GM08714 (cell line): ENCODE results near the gene IL20.

Experiments used
- H3K4me3 ChIP-seq: fragments of 200-500 bp; sonication (Bioruptor generic); 2 replicates; pipeline ENCODE4 v1.5.1; 2014; ENCODE audit warnings: mild to moderate bottlenecking, low read length, inconsistent platforms
- ZNF274 ChIP-seq: IDR thresholded peaks from 2 replicates; pipeline ENCODE4 v1.6.1; 2012; ENCODE audit warnings: mild to moderate bottlenecking, low read depth, low read length

The IL20 gene

GRCh38 chr1:206880314-206880713 lies 14.9 kb downstream of the IL20 start:
- TF ChIP-seq ZNF274 = no peak
- H3K4me3 ChIP-seq = no peak overlapping the region

- H3K4me3 ChIP-seq = no peak overlapping the region
- TF ChIP-seq ZNF274 = no peak
These were observed 17.1 kb downstream of the IL20 start for GRCh38 chr1:206882555-206882954.

DNA sequence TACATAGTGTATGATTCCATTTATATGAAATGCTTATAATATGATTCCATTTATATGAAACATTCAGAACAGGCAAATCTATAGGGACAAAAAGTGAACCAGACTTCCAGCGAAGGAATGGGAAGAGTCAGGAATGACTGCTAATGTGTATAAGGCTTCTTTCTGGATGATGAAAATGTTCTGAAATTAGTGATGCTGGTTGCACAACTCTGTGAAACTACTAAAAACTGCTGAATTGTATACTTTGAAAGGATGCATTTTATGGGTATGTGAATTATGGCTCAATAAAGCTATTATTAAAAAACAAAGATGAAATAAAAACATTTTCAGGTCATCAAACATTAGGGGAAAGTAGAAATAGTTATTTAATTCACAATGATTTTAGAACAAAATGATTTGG lies 17.7 kb downstream of the IL20 start:
- H3K4me3 ChIP-seq = no peak overlapping the region
- no peak for TF ChIP-seq ZNF274

DNA sequence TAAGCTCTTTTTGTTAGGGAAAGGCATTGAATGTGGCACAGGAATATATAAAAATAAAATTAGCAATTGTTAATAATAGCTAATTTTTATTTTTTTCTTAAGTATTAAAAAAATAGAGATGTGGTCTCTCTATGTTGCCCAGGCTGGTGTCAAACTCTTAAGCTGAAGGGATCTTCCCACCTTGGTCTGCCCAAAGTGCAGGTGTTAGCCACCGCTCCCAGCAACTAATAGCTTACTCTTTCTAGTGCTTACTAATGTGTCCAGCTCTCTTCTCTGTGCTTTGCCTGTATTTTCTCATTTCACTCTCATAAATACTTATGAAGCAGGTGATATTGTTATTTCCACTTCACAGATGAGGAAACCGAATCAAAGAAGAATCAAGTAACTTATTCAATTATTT lies 18.5 kb downstream of the IL20 start:
- no peak for TF ChIP-seq ZNF274
- H3K4me3 ChIP-seq = no peak overlapping the region

GRCh38 chr1:206885341-206886060 lies 20.1 kb downstream of the IL20 start:
- H3K4me3 ChIP-seq = no peak overlapping the region
- no peak for TF ChIP-seq ZNF274

DNA sequence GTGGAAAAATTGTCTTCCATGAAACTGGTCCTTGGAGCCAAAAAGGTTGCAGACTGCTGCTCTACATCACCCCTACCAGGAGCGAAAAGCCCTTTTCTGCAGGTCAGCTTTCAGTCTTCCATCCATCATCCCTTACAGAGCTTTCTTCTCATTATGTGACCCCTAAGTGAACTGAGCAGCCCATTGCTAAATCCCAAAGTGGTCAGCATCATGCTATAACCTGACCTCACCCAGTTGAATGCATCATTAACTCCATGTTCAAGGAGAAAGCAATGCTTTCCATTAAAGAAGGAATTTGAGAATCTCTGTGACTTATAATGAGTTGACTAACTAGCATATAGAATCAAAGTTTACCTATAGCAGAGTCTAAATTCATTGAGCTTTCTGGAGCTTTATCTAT lies 21.4 kb downstream of the IL20 start:
- no peak overlapping the region for H3K4me3 ChIP-seq
- no peak for TF ChIP-seq ZNF274

DNA sequence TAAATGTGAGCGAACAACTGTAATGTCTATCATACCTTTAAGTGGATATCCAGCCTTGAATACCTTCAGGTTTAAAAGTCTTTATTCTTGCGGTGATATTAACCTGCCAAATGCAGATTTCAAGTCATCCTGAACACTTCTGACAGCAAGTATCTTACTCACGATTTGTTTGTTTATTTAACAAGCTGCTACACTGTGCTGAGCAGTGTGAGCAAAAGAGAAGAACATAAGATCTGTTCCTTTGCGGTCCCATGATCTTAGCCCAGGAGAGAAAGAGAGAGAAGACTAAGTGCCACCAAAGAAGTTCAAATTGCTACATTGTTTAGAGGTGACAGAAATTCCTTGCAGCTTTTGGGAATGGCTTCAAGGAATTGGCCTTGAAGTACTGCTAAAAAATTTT lies 22.3 kb downstream of the IL20 start:
- no peak for TF ChIP-seq ZNF274
- H3K4me3 ChIP-seq = no peak overlapping the region

DNA sequence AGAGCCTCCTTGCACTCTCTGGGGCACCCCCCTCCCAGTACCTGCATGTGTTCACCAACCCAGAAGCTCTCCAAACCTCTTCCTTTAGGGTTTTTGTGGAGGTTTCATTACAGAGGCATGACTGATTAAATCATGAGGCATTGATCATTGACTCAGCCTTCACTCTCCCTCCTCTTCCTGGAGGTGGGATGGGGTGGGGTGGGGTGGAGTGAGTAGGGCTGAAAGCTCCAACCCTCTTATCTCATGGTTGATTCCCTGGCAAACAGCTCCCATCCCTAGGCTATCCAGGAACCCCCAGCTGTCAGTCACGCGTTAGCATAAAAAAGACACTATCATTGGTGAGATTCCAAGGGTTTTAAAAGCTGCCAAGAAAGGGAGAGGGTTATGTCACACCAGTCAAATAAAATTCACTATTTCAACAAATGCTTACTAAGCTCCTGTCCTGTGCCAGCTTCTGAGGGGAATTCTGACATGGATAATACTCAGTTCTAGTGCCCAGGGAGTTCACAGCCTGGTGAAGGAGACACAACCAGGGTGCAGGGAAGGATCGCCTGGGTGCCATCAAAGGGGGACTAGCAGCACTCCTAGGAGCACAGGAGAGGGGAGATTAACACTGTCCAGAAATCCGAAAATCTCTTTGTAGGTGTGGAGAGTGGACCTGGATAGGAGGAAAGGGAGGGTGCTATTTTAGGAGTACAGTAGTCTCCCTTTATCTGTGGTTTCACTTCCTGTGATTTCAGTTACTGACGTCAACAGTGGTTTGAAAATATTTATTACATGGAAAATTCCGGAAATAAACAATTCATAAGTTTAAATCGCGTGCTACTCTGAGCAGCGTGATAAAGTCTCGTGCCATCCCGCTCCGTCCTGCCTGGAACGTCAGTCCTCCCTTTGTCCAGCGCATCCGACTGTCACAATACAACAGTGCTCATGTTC lies 25.0 kb downstream of the IL20 start:
- TF ChIP-seq ZNF274 = no peak
- H3K4me3 ChIP-seq = no peak overlapping the region

DNA sequence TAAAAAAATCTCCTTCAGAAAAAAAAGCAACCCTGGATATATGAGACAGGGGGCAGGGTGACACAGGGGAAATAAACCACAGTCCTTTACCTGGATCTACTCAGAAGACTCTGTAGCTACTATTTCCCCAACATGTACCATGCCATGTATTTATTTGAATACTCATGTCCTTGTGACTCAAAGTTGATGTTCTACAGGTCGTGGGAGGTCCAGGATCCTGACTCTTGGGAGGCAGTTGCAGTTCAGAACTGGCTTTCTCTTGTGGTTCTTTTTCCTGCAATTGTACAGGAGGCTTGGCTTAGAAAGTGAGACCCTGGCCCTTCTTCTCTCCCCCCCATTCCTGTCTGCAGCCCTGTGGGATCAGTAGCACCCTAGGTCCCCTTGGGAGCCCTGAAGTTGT lies 26.0 kb downstream of the IL20 start:
- H3K4me3 ChIP-seq = no peak overlapping the region
- TF ChIP-seq ZNF274 = no peak

DNA sequence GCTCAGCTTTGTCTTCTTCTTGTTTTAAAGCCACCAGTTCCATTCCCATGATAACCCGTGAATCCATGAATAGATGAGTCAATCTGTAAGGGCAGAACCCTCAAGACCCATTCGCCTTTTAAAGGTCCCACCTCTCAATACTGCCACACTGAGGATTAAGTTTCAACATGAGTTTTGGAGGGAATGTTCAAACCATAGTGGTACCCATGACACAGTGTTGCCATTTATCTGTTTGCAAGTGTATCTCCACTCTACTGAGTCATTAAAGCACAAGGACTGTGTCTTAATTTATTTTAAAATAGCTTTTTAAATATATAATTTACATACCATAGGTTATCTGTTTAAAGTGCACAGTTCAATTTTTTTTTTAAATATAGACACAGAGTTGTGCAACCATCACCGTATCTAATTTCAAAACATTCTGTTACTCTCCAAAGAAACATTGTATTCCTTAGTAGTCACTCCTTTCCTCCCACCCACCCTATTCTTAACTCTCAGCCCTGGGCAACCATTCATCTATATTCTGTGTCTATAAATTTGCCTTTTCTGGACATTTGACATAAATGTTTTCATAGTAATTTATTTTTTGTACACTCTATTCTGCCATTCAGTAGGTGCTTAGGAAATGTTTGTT lies 27.0 kb downstream of the IL20 start:
- no peak overlapping the region for H3K4me3 ChIP-seq
- TF ChIP-seq ZNF274 = no peak

DNA sequence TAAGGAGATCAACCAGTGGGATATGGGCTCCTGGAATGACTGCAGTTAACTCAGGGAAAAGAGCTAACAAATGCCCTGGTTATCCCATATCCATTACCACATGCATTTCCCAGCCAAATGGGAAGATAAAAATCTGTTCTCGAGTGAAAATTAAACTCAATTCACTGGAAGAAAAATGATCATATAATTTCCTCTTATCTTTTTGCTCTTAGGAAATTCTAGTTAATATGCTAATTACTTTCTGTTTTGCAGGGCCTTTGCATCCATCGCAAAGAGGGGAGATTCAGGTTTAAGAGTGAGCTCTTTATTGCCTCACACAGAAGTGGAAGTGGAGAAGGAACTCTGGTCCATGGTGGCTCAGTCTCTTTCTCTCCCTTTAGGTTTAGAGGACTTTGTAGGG lies 28.0 kb downstream of the IL20 start:
- TF ChIP-seq ZNF274 = no peak
- no peak overlapping the region for H3K4me3 ChIP-seq

DNA sequence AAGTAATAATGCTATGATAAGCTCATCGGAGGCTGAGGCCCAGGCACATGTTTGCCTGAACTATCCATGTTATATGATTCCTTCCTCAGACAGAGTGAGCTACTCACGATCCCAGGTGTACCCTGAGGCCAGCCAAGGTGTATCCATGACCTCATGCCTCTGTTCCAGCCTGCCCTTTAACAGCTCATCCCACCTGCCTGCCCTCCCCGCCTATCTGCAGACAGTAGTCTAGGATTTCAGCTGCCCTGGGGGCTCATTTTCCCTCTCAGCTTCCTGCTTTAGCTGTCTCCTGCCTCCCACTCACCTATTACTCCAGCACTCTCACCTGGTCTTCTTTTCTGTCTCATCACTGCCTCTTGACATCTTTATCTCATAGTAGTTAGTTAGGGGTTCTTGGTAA lies 29.9 kb downstream of the IL20 start:
- H3K4me3 ChIP-seq = no peak overlapping the region
- TF ChIP-seq ZNF274 = no peak

GRCh38 chr1:206895837-206896242 lies 30.4 kb downstream of the IL20 start:
- TF ChIP-seq ZNF274 = no peak
- no peak overlapping the region for H3K4me3 ChIP-seq

GRCh38 chr1:206896261-206896660 lies 30.8 kb downstream of the IL20 start:
- H3K4me3 ChIP-seq = no peak overlapping the region
- TF ChIP-seq ZNF274 = no peak

GRCh38 chr1:206897175-206897574 lies 31.8 kb downstream of the IL20 start, which contains the start of gene IL24:
Gene IL24, plus strand, starts transcription at chr1:206897443. Its CDS starts 390 bp downstream, at chr1:206897833.
- no peak within 1 kb of the TSS for H3K4me3 ChIP-seq
- no peak for TF ChIP-seq ZNF274
